HFFc6 (cell line): ENCODE results near the gene OR6Q1. TPM values are rescaled to one million over a fixed set of nuclear protein-coding genes. Genes with fewer than 3 reads are reported as not detected.

Source experiments
- DNase-seq: peaks from one replicate; pipeline ENCODE4 v3.0.0-alpha.2; 2018
- H3K27ac Mint-ChIP-seq: 2 replicates; pipeline ENCODE4 v1.8.0; 2020; ENCODE audit warnings: mild to moderate bottlenecking, mixed read lengths
- H3K27me3 Mint-ChIP-seq: 2 replicates; pipeline ENCODE4 v1.8.0; 2021; ENCODE audit warnings: mild to moderate bottlenecking, moderate library complexity, mixed read lengths; ENCODE audit not compliant: insufficient read depth
- H3K36me3 Mint-ChIP-seq: 2 replicates; pipeline ENCODE4 v1.8.0; 2021; ENCODE audit warnings: low read depth, mixed read lengths
- H3K4me1 Mint-ChIP-seq: 2 replicates; pipeline ENCODE4 v1.8.0; 2020; ENCODE audit warnings: low read depth, mixed read lengths
- H3K4me3 Mint-ChIP-seq: 2 replicates; pipeline ENCODE4 v1.8.0; 2020; ENCODE audit warnings: mild to moderate bottlenecking, moderate library complexity, mixed read lengths
- H3K9me3 Mint-ChIP-seq: 2 replicates; pipeline ENCODE4 v1.8.0; 2020; ENCODE audit warnings: mild to moderate bottlenecking, mixed read lengths
- CTCF ChIP-seq: fragments of 200-600 bp; sonication (generic); IDR thresholded peaks from 2 replicates; pipeline ENCODE4 v1.5.0; 2021; ENCODE audit warnings: antibody characterized with exemption, mild to moderate bottlenecking
- total RNA-seq, 6 experiments: library from RNA; stranded (reverse); fragmentation: NEBNext Ultra II Directional; extraction: Animal tissue kit (Norgen Biotek cat#: 25700); gene quantifications; 2 replicates in 1 of 6; 3 replicates in 5 of 6; pipeline ENCODE4 v1.2.3, GENCODE V29; 2021

The OR6Q1 gene
- total RNA-seq, 6 experiments from 2014 or later = not detected

GRCh38 chr11:58023435-58023931 lies 7.3 kb upstream of the OR6Q1 start, which contains the start of gene OR9Q1:
OR9Q1 (plus strand) TSS chr11:58023881; CDS start chr11:58179445, 155,564 bp downstream.
- Mint-ChIP-seq H3K27me3 (peaks cover 4% of the 10 kb centered on the region), H3K36me3 (no peaks in the 10 kb centered on the region), H3K4me1 (peaks cover 37% of the 10 kb centered on the region), H3K27ac (peak within 1 kb of the TSS; percentile 54), H3K4me3 (peak within 1 kb of the TSS; percentile 50; the same call in 1 of the 2 replicates), H3K9me3 (no peaks in the 10 kb centered on the region)
- no peak for TF ChIP-seq CTCF
- no peak for DNase-seq

- H3K36me3 Mint-ChIP-seq = no peaks in the 10 kb centered on the region
- H3K27me3 Mint-ChIP-seq = peaks cover 5% of the 10 kb centered on the region
- peak overlapping the region; percentile 50; the same call in 1 of the 2 replicates for H3K4me3 Mint-ChIP-seq
- no peak for TF ChIP-seq CTCF
- peak overlapping the region; percentile 54 for H3K27ac Mint-ChIP-seq
- H3K4me1 Mint-ChIP-seq = peaks cover 45% of the 10 kb centered on the region
- peak; percentile 47 for DNase-seq
- H3K9me3 Mint-ChIP-seq = no peaks in the 10 kb centered on the region
Observed at GRCh38 chr11:58024601-58025091, 6.1 kb upstream of the OR6Q1 start.

- Mint-ChIP-seq H3K27me3 (peaks cover 6% of the 10 kb centered on the region), H3K4me3 (no peak overlapping the region), H3K27ac (peak overlapping the region; percentile 49; the same call in 1 of the 2 replicates), H3K9me3 (no peaks in the 10 kb centered on the region), H3K4me1 (peaks cover 45% of the 10 kb centered on the region), H3K36me3 (no peaks in the 10 kb centered on the region)
- no peak for TF ChIP-seq CTCF
- DNase-seq = peak; percentile 54
Observed at GRCh38 chr11:58027341-58027740, 3.4 kb upstream of the OR6Q1 start.

- H3K27ac Mint-ChIP-seq = peak overlapping the region; percentile 56; the same call in 1 of the 2 replicates
- TF ChIP-seq CTCF = no peak
- H3K27me3 Mint-ChIP-seq = peaks cover 6% of the 10 kb centered on the region
- H3K36me3 Mint-ChIP-seq = no peaks in the 10 kb centered on the region
- no peak overlapping the region for H3K4me3 Mint-ChIP-seq
- DNase-seq = no peak
- no peaks in the 10 kb centered on the region for H3K9me3 Mint-ChIP-seq
- H3K4me1 Mint-ChIP-seq = peaks cover 41% of the 10 kb centered on the region
Observed at GRCh38 chr11:58028687-58029411, 1.9 kb upstream of the OR6Q1 start.

GRCh38 chr11:58034471-58034870 lies 3.7 kb downstream of the OR6Q1 start:
- DNase-seq = no peak
- no peak overlapping the region for H3K4me3 Mint-ChIP-seq
- H3K27me3 Mint-ChIP-seq = peaks cover 5% of the 10 kb centered on the region
- TF ChIP-seq CTCF = no peak
- H3K4me1 Mint-ChIP-seq = no peaks in the 10 kb centered on the region; the same call in 1 of the 2 replicates
- no peaks in the 10 kb centered on the region for H3K36me3 Mint-ChIP-seq
- H3K9me3 Mint-ChIP-seq = no peaks in the 10 kb centered on the region; the same call in 1 of the 2 replicates
- no peak overlapping the region for H3K27ac Mint-ChIP-seq
